Lower lobe of right lung (tissue), 2 donors: ENCODE measurements around the gene PLEK2. TPM values are rescaled to one million over a fixed set of nuclear protein-coding genes. Genes with fewer than 3 reads are reported as not detected.

Source experiments
- ATAC-seq, 2 donors: fragments of 200-7000 bp; cut with Tn5 transposase; one replicate each; pipeline ENCODE4 v1.9.1; 2020 to 2022; ENCODE audit warnings: mild to moderate bottlenecking in 2 of 2, moderate library complexity in 2 of 2
- DNase-seq: peaks from one replicate; pipeline ENCODE4 v3.0.0-alpha.2; 2020
- H3K27ac ChIP-seq: fragments of 200-600 bp; one replicate; pipeline ENCODE4 v1.8.0; 2022
- H3K27me3 ChIP-seq: fragments of 200-600 bp; one replicate; pipeline ENCODE4 v1.8.0; 2022; ENCODE audit warnings: low read depth
- H3K36me3 ChIP-seq: fragments of 200-600 bp; one replicate; pipeline ENCODE4 v1.8.0; 2022; ENCODE audit warnings: mild to moderate bottlenecking
- H3K4me1 ChIP-seq: fragments of 200-600 bp; one replicate; pipeline ENCODE4 v1.8.0; 2022
- H3K4me3 ChIP-seq: fragments of 200-600 bp; one replicate; pipeline ENCODE4 v1.8.0; 2022; ENCODE audit warnings: mild to moderate bottlenecking
- H3K9me3 ChIP-seq: fragments of 200-600 bp; one replicate; pipeline ENCODE4 v1.8.0; 2022
- CTCF ChIP-seq: fragments of 200-600 bp; IDR thresholded peaks from one replicate; pipeline ENCODE4 v1.8.0; 2022; ENCODE audit warnings: antibody characterized with exemption, mild to moderate bottlenecking
- intact Hi-C: fragments of 100-400 bp; cut with DNase I; formaldehyde crosslinking; loops from one replicate; pipeline ENCODE4 v1.11.0; 2022
- total RNA-seq: library from RNA; stranded (reverse); fragmentation: NEBNext Ultra II Directional; extraction: Animal tissue kit (Norgen Biotek cat#: 25700); gene quantifications from one replicate; pipeline ENCODE4 v1.2.1, GENCODE V29; 2021
- donor health status: DM: no; HTN: yes; CAD: no; lungs with severe emphysema.

PLEK2 gene
- total RNA-seq, 1 donor from 2014 or later, result 2.3 TPM

GRCh38 chr14:67389811-67390534 is 22.0 kb downstream of the PLEK2 start:
- peaks cover 22% of the 10 kb centered on the region for H3K36me3 ChIP-seq
- no peaks in the 10 kb centered on the region for H3K9me3 ChIP-seq
- no peaks in the 10 kb centered on the region for H3K4me1 ChIP-seq
- intact Hi-C loops, result no loop called here
- ATAC-seq (no peak), DNase-seq (no peak)
- no peak for TF ChIP-seq CTCF
- no peak overlapping the region for H3K27ac ChIP-seq
- no peak overlapping the region for H3K4me3 ChIP-seq
- H3K27me3 ChIP-seq, result no peaks in the 10 kb centered on the region

- peaks cover 29% of the 10 kb centered on the region for H3K36me3 ChIP-seq
- intact Hi-C loops, result no loop called here
- no peak overlapping the region for H3K4me3 ChIP-seq
- no peaks in the 10 kb centered on the region for H3K4me1 ChIP-seq
- no peaks in the 10 kb centered on the region for H3K9me3 ChIP-seq
- no peaks in the 10 kb centered on the region for H3K27me3 ChIP-seq
- no peak overlapping the region for H3K27ac ChIP-seq
- ATAC-seq (no peak), DNase-seq (no peak)
- no peak for TF ChIP-seq CTCF
Measured at GRCh38 chr14:67389275-67389674, 22.7 kb downstream of the PLEK2 start.

- Histone ChIP-seq H3K9me3 (no peaks in the 10 kb centered on the region), H3K36me3 (peaks cover 49% of the 10 kb centered on the region), H3K27ac (no peak overlapping the region), H3K27me3 (no peaks in the 10 kb centered on the region), H3K4me1 (no peaks in the 10 kb centered on the region), H3K4me3 (no peak overlapping the region)
- intact Hi-C loops, result no loop called here
- DNase-seq (no peak), ATAC-seq (no peak)
- TF ChIP-seq CTCF, result no peak
Measured at GRCh38 chr14:67387195-67387594, 24.8 kb downstream of the PLEK2 start.

- Histone ChIP-seq H3K27me3 (no peaks in the 10 kb centered on the region), H3K4me3 (no peak overlapping the region), H3K9me3 (no peaks in the 10 kb centered on the region), H3K4me1 (no peaks in the 10 kb centered on the region), H3K27ac (no peak overlapping the region), H3K36me3 (peaks cover 65% of the 10 kb centered on the region)
- ATAC-seq (peak in 1 of 2 donors; percentile 45), DNase-seq (no peak)
- intact Hi-C loops, result no loop called here
- TF ChIP-seq CTCF, result no peak
Measured at GRCh38 chr14:67385618-67386017, 26.3 kb downstream of the PLEK2 start.

- H3K4me3 ChIP-seq, result no peak overlapping the region
- no peak for DNase-seq
- intact Hi-C loops, result no loop called here
- no peak overlapping the region for H3K27ac ChIP-seq
- H3K36me3 ChIP-seq, result peaks cover 70% of the 10 kb centered on the region
- no peak for TF ChIP-seq CTCF
- no peaks in the 10 kb centered on the region for H3K27me3 ChIP-seq
- H3K4me1 ChIP-seq, result no peaks in the 10 kb centered on the region
- ATAC-seq, result peak; percentile 29 to 57
- H3K9me3 ChIP-seq, result no peaks in the 10 kb centered on the region
Measured at GRCh38 chr14:67385120-67385519, 26.8 kb downstream of the PLEK2 start.
